ENCODE measurements around the gene UBE2Q1.

GRCh38 chr1:154553056-154554030 is 5.1 kb downstream of the UBE2Q1 start:
- TF ChIP-seq EZH2 (IDR thresholded peaks at IDR 0.05) (no peak), CTCF (IDR thresholded peaks at IDR 0.05 in 2 of 3, conservative IDR thresholded peaks at IDR 0.05 in 1 of 3; ENCODE audit: borderline replicate concordance in 1 of 3, insufficient read depth in 1 of 3, low read depth in 2 of 3, low read length in 2 of 3) (no peak), JUND (IDR thresholded peaks at IDR 0.05) (no peak), CEBPB (IDR thresholded peaks at IDR 0.05; ENCODE audit: low read depth) (no peak), EZH2phosphoT487 (IDR thresholded peaks at IDR 0.05; ENCODE audit: borderline replicate concordance) (no peak), TCF7L2 (IDR thresholded peaks at IDR 0.05; ENCODE audit: borderline replicate concordance, extremely low read depth, insufficient read depth, insufficient read length) (no peak), POLR2AphosphoS5 (IDR thresholded peaks at IDR 0.05; ENCODE audit: low read depth, low read length) (no peak)
- TF ChIP-seq, protein P1, sequence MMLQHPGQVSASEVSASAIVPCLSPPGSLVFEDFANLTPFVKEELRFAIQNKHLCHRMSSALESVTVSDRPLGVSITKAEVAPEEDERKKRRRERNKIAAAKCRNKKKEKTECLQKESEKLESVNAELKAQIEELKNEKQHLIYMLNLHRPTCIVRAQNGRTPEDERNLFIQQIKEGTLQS (IDR thresholded peaks at IDR 0.05): no peak
- TF ChIP-seq, protein P2, sequence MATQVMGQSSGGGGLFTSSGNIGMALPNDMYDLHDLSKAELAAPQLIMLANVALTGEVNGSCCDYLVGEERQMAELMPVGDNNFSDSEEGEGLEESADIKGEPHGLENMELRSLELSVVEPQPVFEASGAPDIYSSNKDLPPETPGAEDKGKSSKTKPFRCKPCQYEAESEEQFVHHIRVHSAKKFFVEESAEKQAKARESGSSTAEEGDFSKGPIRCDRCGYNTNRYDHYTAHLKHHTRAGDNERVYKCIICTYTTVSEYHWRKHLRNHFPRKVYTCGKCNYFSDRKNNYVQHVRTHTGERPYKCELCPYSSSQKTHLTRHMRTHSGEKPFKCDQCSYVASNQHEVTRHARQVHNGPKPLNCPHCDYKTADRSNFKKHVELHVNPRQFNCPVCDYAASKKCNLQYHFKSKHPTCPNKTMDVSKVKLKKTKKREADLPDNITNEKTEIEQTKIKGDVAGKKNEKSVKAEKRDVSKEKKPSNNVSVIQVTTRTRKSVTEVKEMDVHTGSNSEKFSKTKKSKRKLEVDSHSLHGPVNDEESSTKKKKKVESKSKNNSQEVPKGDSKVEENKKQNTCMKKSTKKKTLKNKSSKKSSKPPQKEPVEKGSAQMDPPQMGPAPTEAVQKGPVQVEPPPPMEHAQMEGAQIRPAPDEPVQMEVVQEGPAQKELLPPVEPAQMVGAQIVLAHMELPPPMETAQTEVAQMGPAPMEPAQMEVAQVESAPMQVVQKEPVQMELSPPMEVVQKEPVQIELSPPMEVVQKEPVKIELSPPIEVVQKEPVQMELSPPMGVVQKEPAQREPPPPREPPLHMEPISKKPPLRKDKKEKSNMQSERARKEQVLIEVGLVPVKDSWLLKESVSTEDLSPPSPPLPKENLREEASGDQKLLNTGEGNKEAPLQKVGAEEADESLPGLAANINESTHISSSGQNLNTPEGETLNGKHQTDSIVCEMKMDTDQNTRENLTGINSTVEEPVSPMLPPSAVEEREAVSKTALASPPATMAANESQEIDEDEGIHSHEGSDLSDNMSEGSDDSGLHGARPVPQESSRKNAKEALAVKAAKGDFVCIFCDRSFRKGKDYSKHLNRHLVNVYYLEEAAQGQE (IDR thresholded peaks at IDR 0.05; ENCODE audit: low read depth): no peak
